ENCODE measurements around the gene ZNHIT6.

Gene ZNHIT6

GRCh38 chr1:85689775-85690404 is 18.3 kb downstream of the ZNHIT6 start:
- TF ChIP-seq TAF1 (IDR thresholded peaks at IDR 0.05; ENCODE audit: borderline replicate concordance, insufficient read depth, low read length) (no peak), POLR2AphosphoS5 (IDR thresholded peaks at IDR 0.05; ENCODE audit: low read depth, low read length) (no peak), FOXP2 (optimal IDR thresholded peaks at IDR 0.05; ENCODE audit: borderline replicate concordance, extremely low read depth, extremely low read length, insufficient read depth) (no peak), SIN3A (IDR thresholded peaks at IDR 0.05; ENCODE audit: borderline replicate concordance, insufficient read depth, low read length) (no peak)

- TF ChIP-seq POLR2AphosphoS5 (IDR thresholded peaks at IDR 0.05; ENCODE audit: low read depth, low read length) (no peak), FOXP2 (optimal IDR thresholded peaks at IDR 0.05; ENCODE audit: borderline replicate concordance, extremely low read depth, extremely low read length, insufficient read depth) (no peak), TAF1 (IDR thresholded peaks at IDR 0.05; ENCODE audit: borderline replicate concordance, insufficient read depth, low read length) (no peak), SIN3A (IDR thresholded peaks at IDR 0.05; ENCODE audit: borderline replicate concordance, insufficient read depth, low read length) (no peak)
- TF ChIP-seq, protein P1, sequence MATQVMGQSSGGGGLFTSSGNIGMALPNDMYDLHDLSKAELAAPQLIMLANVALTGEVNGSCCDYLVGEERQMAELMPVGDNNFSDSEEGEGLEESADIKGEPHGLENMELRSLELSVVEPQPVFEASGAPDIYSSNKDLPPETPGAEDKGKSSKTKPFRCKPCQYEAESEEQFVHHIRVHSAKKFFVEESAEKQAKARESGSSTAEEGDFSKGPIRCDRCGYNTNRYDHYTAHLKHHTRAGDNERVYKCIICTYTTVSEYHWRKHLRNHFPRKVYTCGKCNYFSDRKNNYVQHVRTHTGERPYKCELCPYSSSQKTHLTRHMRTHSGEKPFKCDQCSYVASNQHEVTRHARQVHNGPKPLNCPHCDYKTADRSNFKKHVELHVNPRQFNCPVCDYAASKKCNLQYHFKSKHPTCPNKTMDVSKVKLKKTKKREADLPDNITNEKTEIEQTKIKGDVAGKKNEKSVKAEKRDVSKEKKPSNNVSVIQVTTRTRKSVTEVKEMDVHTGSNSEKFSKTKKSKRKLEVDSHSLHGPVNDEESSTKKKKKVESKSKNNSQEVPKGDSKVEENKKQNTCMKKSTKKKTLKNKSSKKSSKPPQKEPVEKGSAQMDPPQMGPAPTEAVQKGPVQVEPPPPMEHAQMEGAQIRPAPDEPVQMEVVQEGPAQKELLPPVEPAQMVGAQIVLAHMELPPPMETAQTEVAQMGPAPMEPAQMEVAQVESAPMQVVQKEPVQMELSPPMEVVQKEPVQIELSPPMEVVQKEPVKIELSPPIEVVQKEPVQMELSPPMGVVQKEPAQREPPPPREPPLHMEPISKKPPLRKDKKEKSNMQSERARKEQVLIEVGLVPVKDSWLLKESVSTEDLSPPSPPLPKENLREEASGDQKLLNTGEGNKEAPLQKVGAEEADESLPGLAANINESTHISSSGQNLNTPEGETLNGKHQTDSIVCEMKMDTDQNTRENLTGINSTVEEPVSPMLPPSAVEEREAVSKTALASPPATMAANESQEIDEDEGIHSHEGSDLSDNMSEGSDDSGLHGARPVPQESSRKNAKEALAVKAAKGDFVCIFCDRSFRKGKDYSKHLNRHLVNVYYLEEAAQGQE (IDR thresholded peaks at IDR 0.05; ENCODE audit: insufficient read depth in 1 of 2, low read depth in 2 of 2, low read length in 2 of 2), result no peak
Observed at GRCh38 chr1:85683292-85684025, 24.8 kb downstream of the ZNHIT6 start.

GRCh38 chr1:85681087-85681486 is 27.1 kb downstream of the ZNHIT6 start:
- TF ChIP-seq TAF1 (IDR thresholded peaks at IDR 0.05; ENCODE audit: borderline replicate concordance, insufficient read depth, low read length) (no peak), FOXP2 (optimal IDR thresholded peaks at IDR 0.05; ENCODE audit: borderline replicate concordance, extremely low read depth, extremely low read length, insufficient read depth) (no peak), SIN3A (IDR thresholded peaks at IDR 0.05; ENCODE audit: borderline replicate concordance, insufficient read depth, low read length) (no peak), POLR2AphosphoS5 (IDR thresholded peaks at IDR 0.05; ENCODE audit: low read depth, low read length) (no peak)
- TF ChIP-seq, protein P1 (IDR thresholded peaks at IDR 0.05; ENCODE audit: insufficient read depth in 1 of 2, low read depth in 2 of 2, low read length in 2 of 2), result no peak

GRCh38 chr1:85678193-85678592 is 30.0 kb downstream of the ZNHIT6 start:
- TF ChIP-seq, protein P1 (IDR thresholded peaks at IDR 0.05; ENCODE audit: insufficient read depth in 1 of 2, low read depth in 2 of 2, low read length in 2 of 2), result no peak
- TF ChIP-seq FOXP2 (optimal IDR thresholded peaks at IDR 0.05; ENCODE audit: borderline replicate concordance, extremely low read depth, extremely low read length, insufficient read depth), result no peak
- no peak for TF ChIP-seq POLR2AphosphoS5 (IDR thresholded peaks at IDR 0.05; ENCODE audit: low read depth, low read length)
- no peak for TF ChIP-seq TAF1 (IDR thresholded peaks at IDR 0.05; ENCODE audit: borderline replicate concordance, insufficient read depth, low read length)
- TF ChIP-seq SIN3A (IDR thresholded peaks at IDR 0.05; ENCODE audit: borderline replicate concordance, insufficient read depth, low read length), result no peak

DNA sequence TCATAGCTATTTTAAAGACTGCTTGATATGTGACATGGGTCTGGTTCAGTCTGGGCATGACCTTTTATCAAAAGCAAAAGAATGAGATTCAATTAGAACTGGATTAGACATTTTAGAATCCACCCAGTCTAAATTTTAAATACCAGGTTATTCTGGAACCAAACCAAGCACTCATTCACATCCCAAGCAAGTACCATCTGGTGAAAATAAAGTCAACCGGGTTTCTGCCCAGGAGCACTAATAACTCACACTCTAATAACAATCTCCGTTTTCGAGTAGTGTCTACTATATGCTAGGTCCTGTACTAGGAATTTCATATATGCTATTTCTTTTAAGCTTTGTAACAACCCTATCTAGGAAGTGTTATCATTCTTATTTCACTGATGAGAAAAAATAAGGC is 30.6 kb downstream of the ZNHIT6 start:
- TF ChIP-seq FOXP2 (optimal IDR thresholded peaks at IDR 0.05; ENCODE audit: borderline replicate concordance, extremely low read depth, extremely low read length, insufficient read depth) (no peak), SIN3A (IDR thresholded peaks at IDR 0.05; ENCODE audit: borderline replicate concordance, insufficient read depth, low read length) (no peak), POLR2AphosphoS5 (IDR thresholded peaks at IDR 0.05; ENCODE audit: low read depth, low read length) (no peak), TAF1 (IDR thresholded peaks at IDR 0.05; ENCODE audit: borderline replicate concordance, insufficient read depth, low read length) (no peak)
- TF ChIP-seq, protein P1 (IDR thresholded peaks at IDR 0.05; ENCODE audit: insufficient read depth in 1 of 2, low read depth in 2 of 2, low read length in 2 of 2), result no peak

Data from PFSK-1 (cell line).